GM19395 (cell line): ENCODE data around the gene GPR89A.
A peak's percentile ranks its signal among the peaks of the same experiment; 100 is the strongest.
"Not testable (repeated sequence)": the region's sequence is repeated elsewhere in the genome, so short reads cannot be mapped to it uniquely, and the experiment has no call there.

ENCODE experiments used
- ATAC-seq: cut with Tn5 transposase; IDR thresholded peaks from one replicate; pipeline ENCODE4 v1.9.1; 2021; ENCODE audit warnings: mild to moderate bottlenecking, moderate library complexity; ENCODE audit not compliant: unreplicated experiment

Gene GPR89A

GRCh38 chr1:145607833-145608733 lies at the start of gene GPR89A:
GPR89A (plus strand) TSS chr1:145607988; CDS start chr1:145608134, 146 bp downstream.
- peak; percentile 89 for ATAC-seq

- ATAC-seq: not testable (repeated sequence)
These were observed 21.0 kb upstream of the GPR89A start for GRCh38 chr1:145586820-145587219.

GRCh38 chr1:145590806-145591205 lies 17.0 kb upstream of the GPR89A start:
- ATAC-seq: not testable (repeated sequence)

GRCh38 chr1:145592347-145592746 lies 15.4 kb upstream of the GPR89A start:
- ATAC-seq: not testable (repeated sequence)

GRCh38 chr1:145595421-145595820 lies 12.4 kb upstream of the GPR89A start:
- ATAC-seq: not testable (repeated sequence)

GRCh38 chr1:145596236-145596635 lies 11.6 kb upstream of the GPR89A start:
- ATAC-seq: not testable (repeated sequence)

- not testable (repeated sequence) for ATAC-seq
These were observed 8.4 kb upstream of the GPR89A start for GRCh38 chr1:145599426-145599825.

GRCh38 chr1:145601593-145601992 lies 6.2 kb upstream of the GPR89A start:
- no peak for ATAC-seq

GRCh38 chr1:145606840-145607239 lies 948 bp upstream of the GPR89A start:
- not testable (repeated sequence) for ATAC-seq

- peak; percentile 16 for ATAC-seq
These were observed 499 bp upstream of the GPR89A start for GRCh38 chr1:145607289-145607688.

GRCh38 chr1:145610744-145611143 lies 3.0 kb downstream of the GPR89A start:
- ATAC-seq: not testable (repeated sequence)

- not testable (repeated sequence) for ATAC-seq
These were observed 12.3 kb downstream of the GPR89A start for GRCh38 chr1:145620073-145620472.

- not testable (repeated sequence) for ATAC-seq
These were observed 14.4 kb downstream of the GPR89A start for GRCh38 chr1:145622177-145622576.

GRCh38 chr1:145636237-145636636 lies 28.4 kb downstream of the GPR89A start:
- not testable (repeated sequence) for ATAC-seq

GRCh38 chr1:145641886-145642285 lies 34.1 kb downstream of the GPR89A start:
- not testable (repeated sequence) for ATAC-seq

- not testable (repeated sequence) for ATAC-seq
These were observed 36.2 kb downstream of the GPR89A start for GRCh38 chr1:145643990-145644389.

- not testable (repeated sequence) for ATAC-seq
These were observed 48.6 kb downstream of the GPR89A start for GRCh38 chr1:145656245-145656943.

GRCh38 chr1:145662502-145662901 lies 54.7 kb downstream of the GPR89A start:
- not testable (repeated sequence) for ATAC-seq

- ATAC-seq: not testable (repeated sequence)
These were observed 57.2 kb downstream of the GPR89A start for GRCh38 chr1:145665015-145665414.

GRCh38 chr1:145670995-145671745 lies 63.4 kb downstream of the GPR89A start:
- ATAC-seq: not testable (repeated sequence)

- ATAC-seq: not testable (repeated sequence)
These were observed 65.4 kb downstream of the GPR89A start for GRCh38 chr1:145673217-145673616.
